HG03196 (cell line): ENCODE results near the gene SPATA3.

Experiments
- ATAC-seq: cut with Tn5 transposase; IDR thresholded peaks from one replicate; pipeline ENCODE4 v1.9.1; 2021; ENCODE audit not compliant: unreplicated experiment

SPATA3 gene

GRCh38 chr2:230995821-230996220 lies at the start of gene SPATA3:
SPATA3 (plus strand) TSS chr2:230996121; CDS start chr2:230996234, 113 bp downstream.
- no peak for ATAC-seq

- no peak for ATAC-seq
Measured at GRCh38 chr2:230946429-230947234, 49.3 kb upstream of the SPATA3 start.

- ATAC-seq: no peak
Measured at GRCh38 chr2:230947235-230947576, 48.7 kb upstream of the SPATA3 start.

GRCh38 chr2:230947908-230948365 lies 48.0 kb upstream of the SPATA3 start:
- no peak for ATAC-seq

GRCh38 chr2:230949966-230950873 lies 45.7 kb upstream of the SPATA3 start:
- peak; percentile 49 for ATAC-seq

GRCh38 chr2:230950874-230951339 lies 45.0 kb upstream of the SPATA3 start:
- peak; percentile 3 for ATAC-seq

GRCh38 chr2:230951396-230951795 lies 44.5 kb upstream of the SPATA3 start:
- ATAC-seq: no peak

GRCh38 chr2:230952226-230952956 lies 43.5 kb upstream of the SPATA3 start:
- ATAC-seq: no peak

- ATAC-seq: peak; percentile 30
Measured at GRCh38 chr2:230953845-230954244, 42.1 kb upstream of the SPATA3 start.

GRCh38 chr2:230954746-230955145 lies 41.2 kb upstream of the SPATA3 start:
- no peak for ATAC-seq

GRCh38 chr2:230955163-230955737 lies 40.7 kb upstream of the SPATA3 start:
- no peak for ATAC-seq

GRCh38 chr2:230956827-230957755 lies 38.8 kb upstream of the SPATA3 start:
- peak; percentile 57 for ATAC-seq

GRCh38 chr2:230957756-230958391 lies 38.0 kb upstream of the SPATA3 start:
- ATAC-seq: no peak

GRCh38 chr2:230958820-230959756 lies 36.8 kb upstream of the SPATA3 start:
- no peak for ATAC-seq

GRCh38 chr2:230960026-230960425 lies 35.9 kb upstream of the SPATA3 start:
- no peak for ATAC-seq

- no peak for ATAC-seq
Measured at GRCh38 chr2:230961091-230961491, 34.8 kb upstream of the SPATA3 start.

GRCh38 chr2:230964136-230964730 lies 31.7 kb upstream of the SPATA3 start:
- no peak for ATAC-seq

- ATAC-seq: no peak
Measured at GRCh38 chr2:230967113-230967512, 28.8 kb upstream of the SPATA3 start.
